PC-9 (cell line): ENCODE measurements around the gene MICAL3. TPM values are rescaled to one million over a fixed set of nuclear protein-coding genes. Genes with fewer than 3 reads are reported as not detected.
"Not testable (repeated sequence)": the region's sequence is repeated elsewhere in the genome, so short reads cannot be mapped to it uniquely, and the experiment has no call there.

Source experiments
- BruUV-seq: library from RNA; stranded (reverse); fragments of 400-500 nt; replicated peaks from 2 replicates; lab custom pipeline; 2021; lab: Mats Ljungman, UMichigan
- CTCF ChIA-PET: fragments of 300-600 bp; sonication (Branson Sonifier 250); formaldehyde crosslinking; loops from one replicate; lab custom pipeline; 2022; ENCODE audit warnings: antibody characterized with exemption; lab: Charles Lee
- POLR2A ChIA-PET: fragments of 300-600 bp; sonication (Branson Sonifier 250); formaldehyde crosslinking; loops from one replicate; lab custom pipeline; 2022; ENCODE audit warnings: antibody characterized with exemption; ENCODE audit not compliant: unreplicated experiment; lab: Charles Lee
- DNase-seq, 2 experiments: peaks; one replicate each; pipeline versions ENCODE4 v3.0.0 to v3.0.0-alpha.2; 2015 to 2022; ENCODE audit warnings: mixed read lengths in 1 of 2
- H2AFZ ChIP-seq: fragments of 200-600 bp; sonication (generic); 2 replicates; pipeline ENCODE4 v1.8.1; 2017; ENCODE audit warnings: antibody characterized with exemption
- H3F3A ChIP-seq: fragments of 200-600 bp; sonication (generic); 2 replicates; pipeline ENCODE4 v1.8.1; 2017; ENCODE audit warnings: antibody characterized with exemption, mild to moderate bottlenecking, low read depth; ENCODE audit not compliant: insufficient read depth
- H3K27ac ChIP-seq: fragments of 200-600 bp; sonication (generic); 2 replicates; pipeline ENCODE4 v1.6.1; 2016; ENCODE audit warnings: mixed run types
- H3K27me3 ChIP-seq: fragments of 200-600 bp; sonication (generic); 2 replicates; pipeline ENCODE4 v1.6.1; 2016; ENCODE audit warnings: low read depth, mixed run types; ENCODE audit not compliant: insufficient read depth
- H3K36me3 ChIP-seq: fragments of 200-600 bp; sonication (generic); 2 replicates; pipeline ENCODE4 v1.6.1; 2016; ENCODE audit warnings: low read depth, mixed run types
- H3K4me1 ChIP-seq: fragments of 200-600 bp; sonication (generic); replicated peaks from 2 replicates; pipeline ENCODE4 v1.6.1; 2016; ENCODE audit warnings: mixed run types; ENCODE audit not compliant: insufficient read depth
- H3K4me2 ChIP-seq: fragments of 200-600 bp; sonication (generic); 2 replicates; pipeline ENCODE4 v1.6.1; 2017; ENCODE audit warnings: mixed run types
- H3K4me3 ChIP-seq: fragments of 200-600 bp; sonication (generic); 2 replicates; pipeline ENCODE4 v1.6.1; 2016; ENCODE audit warnings: mixed run types
- H3K79me2 ChIP-seq: fragments of 200-600 bp; sonication (generic); 2 replicates; pipeline ENCODE4 v1.6.1; 2017; ENCODE audit warnings: low read depth, mixed run types
- H3K9me2 ChIP-seq: fragments of 200-600 bp; sonication (generic); 2 replicates; pipeline ENCODE4 v1.8.1; 2017; ENCODE audit warnings: mild to moderate bottlenecking; ENCODE audit not compliant: insufficient read depth
- H3K9me3 ChIP-seq: fragments of 200-600 bp; sonication (generic); 2 replicates; pipeline ENCODE4 v1.8.1; 2016; ENCODE audit warnings: low read depth; ENCODE audit not compliant: insufficient read depth
- H4K20me1 ChIP-seq: fragments of 200-600 bp; sonication (generic); 2 replicates; pipeline ENCODE4 v1.8.1; 2017; ENCODE audit not compliant: insufficient read depth
- EZH2 ChIP-seq: fragments of 200-600 bp; sonication (generic); IDR thresholded peaks from 2 replicates; pipeline ENCODE4 v1.8.0; 2017; ENCODE audit warnings: antibody characterized with exemption, low read depth
- intact Hi-C: fragments of 100-400 bp; cut with micrococcal nuclease; formaldehyde crosslinking; loops from one replicate; pipeline ENCODE4 v1.10.0; 2022; ENCODE audit not compliant: unreplicated experiment
- total RNA-seq: library from RNA; stranded (reverse); gene quantifications from 2 replicates; pipeline ENCODE4 v1.2.3, GENCODE V29; 2021
- TF ChIP-seq, protein P1 (sequence below): fragments of 200-600 bp; sonication (generic); conservative IDR thresholded peaks from 2 replicates; pipeline ENCODE4 v1.6.1; 2017; ENCODE audit warnings: mixed run types, antibody characterized with exemption, mild to moderate bottlenecking, moderate library complexity

The MICAL3 gene
- total RNA-seq, 1 experiment from 2014 or later, result 27.4 TPM

DNA sequence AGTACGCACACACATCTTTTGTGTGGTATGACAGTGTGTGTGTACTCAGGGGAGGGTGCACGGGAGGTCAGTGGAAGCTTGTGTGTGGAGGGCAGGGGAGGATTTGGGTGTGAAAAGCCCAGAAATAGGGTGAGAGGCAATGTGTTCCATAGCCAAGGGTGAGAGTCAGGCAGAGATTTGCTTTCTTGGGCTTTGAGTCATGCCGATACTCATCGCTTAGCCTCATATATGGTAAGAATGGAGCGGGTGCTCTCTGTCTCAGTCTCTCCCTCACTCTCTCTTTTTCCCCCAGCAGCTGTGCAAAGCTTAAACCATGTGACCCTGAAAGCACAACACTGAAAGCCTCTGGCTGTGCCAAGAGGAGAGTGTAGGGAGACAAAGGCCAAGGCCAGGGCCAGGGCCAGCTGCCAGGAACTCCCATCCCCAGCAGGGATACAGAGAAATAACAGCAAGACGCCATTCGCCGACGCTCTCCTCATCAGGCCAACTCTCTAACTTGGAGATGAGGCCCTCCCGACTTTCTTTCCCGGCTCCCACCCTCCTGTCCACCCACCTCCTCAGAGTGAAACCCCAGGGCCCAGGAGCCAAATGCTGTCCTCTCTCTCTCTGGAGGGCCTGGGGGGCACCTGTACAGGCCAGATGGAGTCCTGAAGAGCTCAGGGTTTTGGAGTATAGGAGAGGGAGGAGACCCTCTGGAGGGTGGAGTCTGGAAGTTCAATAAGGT, 20.3 kb upstream of the MICAL3 start:
- Histone ChIP-seq H4K20me1 (no peaks in the 10 kb centered on the region), H3K79me2 (no peaks in the 10 kb centered on the region), H3K4me1 (peaks cover 11% of the 10 kb centered on the region; the same call in 1 of the 2 replicates), H2AFZ (no peak overlapping the region), H3K4me3 (no peak overlapping the region), H3K27ac (no peak overlapping the region), H3K9me2 (no peaks in the 10 kb centered on the region), H3K4me2 (no peak overlapping the region), H3K36me3 (no peaks in the 10 kb centered on the region), H3K9me3 (no peaks in the 10 kb centered on the region), H3F3A (peaks cover 11% of the 10 kb centered on the region; the same call in 1 of the 2 replicates), H3K27me3 (no peaks in the 10 kb centered on the region)
- no peak for TF ChIP-seq EZH2
- TF ChIP-seq, protein P1, sequence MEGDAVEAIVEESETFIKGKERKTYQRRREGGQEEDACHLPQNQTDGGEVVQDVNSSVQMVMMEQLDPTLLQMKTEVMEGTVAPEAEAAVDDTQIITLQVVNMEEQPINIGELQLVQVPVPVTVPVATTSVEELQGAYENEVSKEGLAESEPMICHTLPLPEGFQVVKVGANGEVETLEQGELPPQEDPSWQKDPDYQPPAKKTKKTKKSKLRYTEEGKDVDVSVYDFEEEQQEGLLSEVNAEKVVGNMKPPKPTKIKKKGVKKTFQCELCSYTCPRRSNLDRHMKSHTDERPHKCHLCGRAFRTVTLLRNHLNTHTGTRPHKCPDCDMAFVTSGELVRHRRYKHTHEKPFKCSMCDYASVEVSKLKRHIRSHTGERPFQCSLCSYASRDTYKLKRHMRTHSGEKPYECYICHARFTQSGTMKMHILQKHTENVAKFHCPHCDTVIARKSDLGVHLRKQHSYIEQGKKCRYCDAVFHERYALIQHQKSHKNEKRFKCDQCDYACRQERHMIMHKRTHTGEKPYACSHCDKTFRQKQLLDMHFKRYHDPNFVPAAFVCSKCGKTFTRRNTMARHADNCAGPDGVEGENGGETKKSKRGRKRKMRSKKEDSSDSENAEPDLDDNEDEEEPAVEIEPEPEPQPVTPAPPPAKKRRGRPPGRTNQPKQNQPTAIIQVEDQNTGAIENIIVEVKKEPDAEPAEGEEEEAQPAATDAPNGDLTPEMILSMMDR, result no peak
- no peak for DNase-seq
- ChIA-PET POLR2A (no interaction called here), CTCF (no interaction called here)
- intact Hi-C loops, result no loop called here
- BruUV-seq, result no TSS peak

DNA sequence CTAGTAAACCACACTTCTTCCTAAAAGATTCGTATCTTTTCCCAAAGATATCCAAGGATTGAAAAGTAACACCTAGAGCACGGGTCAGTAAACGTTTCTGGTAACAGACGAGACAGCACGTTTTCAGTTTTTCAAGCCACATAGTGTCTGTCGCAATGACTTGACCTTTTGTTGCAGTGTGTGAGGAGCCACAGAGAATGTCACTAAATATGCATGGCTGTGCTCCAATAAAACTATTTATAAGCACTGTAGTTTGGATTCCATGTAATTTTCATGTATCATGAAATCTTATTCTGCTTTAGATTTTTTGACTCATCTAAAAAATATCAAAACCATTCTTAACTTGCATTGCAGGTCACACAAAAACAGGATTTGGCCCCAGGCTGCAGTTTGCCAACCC, 18.3 kb upstream of the MICAL3 start:
- Histone ChIP-seq H3K36me3 (no peaks in the 10 kb centered on the region), H3K4me1 (peaks cover 16% of the 10 kb centered on the region), H3F3A (peaks cover 16% of the 10 kb centered on the region; the same call in 1 of the 2 replicates), H3K9me2 (no peaks in the 10 kb centered on the region), H3K4me3 (no peak overlapping the region), H3K27ac (peak overlapping the region; percentile 50), H3K4me2 (peak overlapping the region; percentile 40), H3K9me3 (no peaks in the 10 kb centered on the region), H2AFZ (no peak overlapping the region), H4K20me1 (no peaks in the 10 kb centered on the region), H3K79me2 (no peaks in the 10 kb centered on the region), H3K27me3 (no peaks in the 10 kb centered on the region)
- POLR2A ChIA-PET, result no interaction called here
- TF ChIP-seq, protein P1, result no peak
- TF ChIP-seq EZH2, result no peak
- DNase-seq, result peak in 1 of 2 experiments; percentile 68
- no TSS peak for BruUV-seq
- intact Hi-C loops, result no loop called here
- CTCF ChIA-PET, result no interaction called here

DNA sequence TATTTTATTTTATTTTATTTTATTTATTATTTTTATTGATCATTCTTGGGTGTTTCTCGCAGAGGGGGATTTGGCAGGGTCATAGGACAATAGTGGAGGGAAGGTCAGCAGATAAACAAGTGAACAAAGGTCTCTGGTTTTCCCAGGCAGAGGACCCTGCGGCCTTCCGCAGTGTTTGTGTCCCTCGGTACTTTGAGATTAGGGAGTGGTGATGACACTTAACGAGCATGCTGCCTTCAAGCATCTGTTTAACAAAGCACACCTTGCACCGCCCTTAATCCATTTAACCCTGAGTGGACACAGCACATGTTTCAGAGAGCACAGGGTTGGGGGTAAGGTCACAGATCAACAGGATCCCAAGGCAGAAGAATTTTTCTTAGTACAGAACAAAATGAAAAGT, 16.5 kb upstream of the MICAL3 start:
- H4K20me1 ChIP-seq, H2AFZ ChIP-seq, intact Hi-C loops, H3K9me3 ChIP-seq, H3K27me3 ChIP-seq, H3K36me3 ChIP-seq, H3K4me3 ChIP-seq, H3K27ac ChIP-seq, H3K9me2 ChIP-seq, CTCF ChIA-PET, H3K79me2 ChIP-seq, DNase-seq, BruUV-seq, H3K4me2 ChIP-seq, POLR2A ChIA-PET: not testable (repeated sequence)
- Histone ChIP-seq H3K4me1 (peaks cover 26% of the 10 kb centered on the region), H3F3A (peaks cover 16% of the 10 kb centered on the region; the same call in 1 of the 2 replicates)
